Measurements from ENCODE around the gene DMTF1.

DMTF1 gene

GRCh38 chr7:87129332-87129731, 22.9 kb upstream of the DMTF1 start:
- in situ Hi-C loops (cut with MboI; ENCODE audit: low sequenced_read_pairs, unreplicated experiment) = no loop called here
- TF ChIP-seq CTCF (IDR thresholded peaks at IDR 0.05; ENCODE audit: borderline replicate concordance, control extremely low read depth, extremely low read depth, insufficient read depth, missing control alignments) = no peak
- DNase-seq (ENCODE audit: low spot score) = no peak

- DNase-seq (ENCODE audit: low spot score) = no peak
- TF ChIP-seq CTCF (IDR thresholded peaks at IDR 0.05; ENCODE audit: borderline replicate concordance, control extremely low read depth, extremely low read depth, insufficient read depth, missing control alignments) = no peak
- in situ Hi-C loops (cut with MboI; ENCODE audit: low sequenced_read_pairs, unreplicated experiment) = no loop called here
Observed at GRCh38 chr7:87129848-87130247, 22.4 kb upstream of the DMTF1 start.

- DNase-seq (ENCODE audit: low spot score) = no peak
- TF ChIP-seq CTCF (IDR thresholded peaks at IDR 0.05; ENCODE audit: borderline replicate concordance, control extremely low read depth, extremely low read depth, insufficient read depth, missing control alignments) = no peak
- in situ Hi-C loops (cut with MboI; ENCODE audit: low sequenced_read_pairs, unreplicated experiment) = no loop called here
Observed at GRCh38 chr7:87131771-87132170, 20.5 kb upstream of the DMTF1 start.

- DNase-seq (ENCODE audit: low spot score) = no peak
- in situ Hi-C loops (cut with MboI; ENCODE audit: low sequenced_read_pairs, unreplicated experiment) = loop anchor here (5.0 kb wide), 1 partner anchor 200 kb away; no protein-coding TSS in a partner anchor
- no peak for TF ChIP-seq CTCF (IDR thresholded peaks at IDR 0.05; ENCODE audit: borderline replicate concordance, control extremely low read depth, extremely low read depth, insufficient read depth, missing control alignments)
Observed at GRCh38 chr7:87137271-87137670, 15.0 kb upstream of the DMTF1 start.

- no peak for DNase-seq (ENCODE audit: low spot score)
- no peak for TF ChIP-seq CTCF (IDR thresholded peaks at IDR 0.05; ENCODE audit: borderline replicate concordance, control extremely low read depth, extremely low read depth, insufficient read depth, missing control alignments)
- in situ Hi-C loops (cut with MboI; ENCODE audit: low sequenced_read_pairs, unreplicated experiment) = loop anchor here (5.0 kb wide), 1 partner anchor 202 kb away; no protein-coding TSS in a partner anchor
Observed at GRCh38 chr7:87139514-87139913, 12.7 kb upstream of the DMTF1 start.

GRCh38 chr7:87140271-87140748, 11.9 kb upstream of the DMTF1 start:
- in situ Hi-C loops (cut with MboI; ENCODE audit: low sequenced_read_pairs, unreplicated experiment) = loop anchor here (10.0 kb wide), 1 partner anchor 66 kb away; no protein-coding TSS in a partner anchor

More at GRCh38 chr7:87140271-87140748, 11.9 kb upstream of the DMTF1 start:
- no peak for TF ChIP-seq CTCF (IDR thresholded peaks at IDR 0.05; ENCODE audit: borderline replicate concordance, control extremely low read depth, extremely low read depth, insufficient read depth, missing control alignments)
- DNase-seq (ENCODE audit: low spot score) = no peak

All from GM13976 (cell line).